ENCODE results near the gene FAM131B. TPM values are rescaled to one million over a fixed set of nuclear protein-coding genes. Genes with fewer than 3 reads are reported as not detected.

Gene FAM131B
- total and polyA plus RNA-seq, 11 donors: 0.15 to 0.79 (median 0.40) TPM

- Histone ChIP-seq H3K36me3 (no peaks in the 10 kb centered on the region), H3K27ac (no peak overlapping the region), H3K27me3 (peaks cover 5 to 51% (median 32%) of the 10 kb centered on the region in 9 donors), H3K4me3 (no peak overlapping the region), H3K4me1 (peaks cover 0 to 18% (median 4%) of the 10 kb centered on the region in 12 donors), H3K9me3 (no peaks in the 10 kb centered on the region)
- intact Hi-C loops (cut with DNase I): loop anchor here in 4 of 10 donors (5.0 to 10.0 kb wide), 3 partner anchors 38 to 55 kb away; partner anchors contain the start of gene CLCN1 (in 1 of the 4)
- WGBS, 4 donors: 67 to 83% (median 71%) methylated on average over 11 of the region's 11 CpGs
- DNase-seq (no peak), ATAC-seq (no peak)
- no peak for TF ChIP-seq POLR2A (IDR thresholded peaks at IDR 0.05)
- TF ChIP-seq, protein P1, sequence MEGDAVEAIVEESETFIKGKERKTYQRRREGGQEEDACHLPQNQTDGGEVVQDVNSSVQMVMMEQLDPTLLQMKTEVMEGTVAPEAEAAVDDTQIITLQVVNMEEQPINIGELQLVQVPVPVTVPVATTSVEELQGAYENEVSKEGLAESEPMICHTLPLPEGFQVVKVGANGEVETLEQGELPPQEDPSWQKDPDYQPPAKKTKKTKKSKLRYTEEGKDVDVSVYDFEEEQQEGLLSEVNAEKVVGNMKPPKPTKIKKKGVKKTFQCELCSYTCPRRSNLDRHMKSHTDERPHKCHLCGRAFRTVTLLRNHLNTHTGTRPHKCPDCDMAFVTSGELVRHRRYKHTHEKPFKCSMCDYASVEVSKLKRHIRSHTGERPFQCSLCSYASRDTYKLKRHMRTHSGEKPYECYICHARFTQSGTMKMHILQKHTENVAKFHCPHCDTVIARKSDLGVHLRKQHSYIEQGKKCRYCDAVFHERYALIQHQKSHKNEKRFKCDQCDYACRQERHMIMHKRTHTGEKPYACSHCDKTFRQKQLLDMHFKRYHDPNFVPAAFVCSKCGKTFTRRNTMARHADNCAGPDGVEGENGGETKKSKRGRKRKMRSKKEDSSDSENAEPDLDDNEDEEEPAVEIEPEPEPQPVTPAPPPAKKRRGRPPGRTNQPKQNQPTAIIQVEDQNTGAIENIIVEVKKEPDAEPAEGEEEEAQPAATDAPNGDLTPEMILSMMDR (IDR thresholded peaks at IDR 0.05): no peak
Observed at GRCh38 chr7:143359771-143360353, 2.7 kb downstream of the FAM131B start.

GRCh38 chr7:143358626-143359025, 3.9 kb downstream of the FAM131B start:
- TF ChIP-seq, protein P1 (IDR thresholded peaks at IDR 0.05): no peak
- no peak for TF ChIP-seq POLR2A (IDR thresholded peaks at IDR 0.05)
- H3K27me3 ChIP-seq: peaks cover 5 to 47% (median 27%) of the 10 kb centered on the region in 9 donors
- intact Hi-C loops (cut with DNase I): loop anchor here in 1 of 10 donors (5.0 kb wide), 1 partner anchor 36 kb away; no protein-coding TSS in a partner anchor
- no peaks in the 10 kb centered on the region for H3K36me3 ChIP-seq
- DNase-seq (no peak), ATAC-seq (no peak)
- H3K4me3 ChIP-seq: no peak overlapping the region
- WGBS, 4 donors: 88 to 89% (median 88%) methylated on average over 12 of the region's 12 CpGs
- H3K9me3 ChIP-seq: no peaks in the 10 kb centered on the region
- peaks cover 0 to 18% (median 4%) of the 10 kb centered on the region in 12 donors for H3K4me1 ChIP-seq
- no peak overlapping the region for H3K27ac ChIP-seq

DNA sequence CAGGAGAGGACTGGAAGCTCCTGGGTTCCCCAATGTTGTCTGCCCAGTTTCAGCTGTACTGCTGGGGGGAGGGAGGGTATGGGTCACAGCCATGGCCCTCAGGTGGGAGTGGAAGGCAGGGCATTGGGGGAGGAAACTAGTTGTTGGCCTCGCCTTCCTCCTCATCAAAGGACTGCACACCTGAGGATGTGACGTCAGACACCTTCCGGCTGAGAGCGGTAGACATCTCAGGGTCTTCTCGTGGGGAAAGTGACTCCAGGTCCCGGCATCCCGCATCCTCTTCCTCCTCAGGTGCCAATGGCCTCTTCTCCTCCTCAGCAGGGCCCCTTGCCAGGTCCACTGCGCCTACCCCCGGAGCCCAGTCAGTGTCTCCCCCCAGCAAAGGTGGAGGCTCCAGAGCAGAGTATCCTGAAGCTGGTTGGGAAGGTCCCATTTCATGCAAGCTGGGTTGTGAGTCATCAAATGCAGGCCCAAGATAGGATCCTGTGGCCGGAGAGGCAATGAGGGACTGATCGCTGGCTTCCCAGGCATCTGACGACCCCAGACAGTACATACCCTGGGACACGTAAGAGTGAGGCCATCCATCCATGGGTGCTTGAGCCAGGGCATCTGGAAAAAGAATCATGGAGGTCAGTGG, 6.0 kb downstream of the FAM131B start:
- H3K27ac ChIP-seq: no peak overlapping the region
- H3K36me3 ChIP-seq: no peaks in the 10 kb centered on the region
- intact Hi-C loops (cut with DNase I): loop anchor here in 1 of 10 donors (5.0 kb wide), 1 partner anchor 34 kb away; no protein-coding TSS in a partner anchor
- H3K27me3 ChIP-seq: peaks cover 0 to 28% (median 9%) of the 10 kb centered on the region in 9 donors
- TF ChIP-seq, protein P1 (IDR thresholded peaks at IDR 0.05): no peak
- TF ChIP-seq POLR2A (IDR thresholded peaks at IDR 0.05): no peak
- no peaks in the 10 kb centered on the region for H3K9me3 ChIP-seq
- WGBS, 4 donors: 86 to 91% (median 89%) methylated on average over 13 of the region's 13 CpGs
- no peak for DNase-seq
- ATAC-seq: no peak
- H3K4me3 ChIP-seq: no peak overlapping the region
- peaks cover 0 to 4% (median 0%) of the 10 kb centered on the region in 12 donors for H3K4me1 ChIP-seq

All from heart left ventricle (tissue), 16 donors.